Neural progenitor cell (in vitro differentiated cells): ENCODE data around the gene BBX.

Experiments
- EZH2 ChIP-seq: fragments of 200-600 bp; sonication (generic); IDR thresholded peaks from 2 replicates; pipeline ENCODE4 v1.6.1; 2017; ENCODE audit warnings: antibody characterized with exemption, mild to moderate bottlenecking, moderate library complexity
- EZH2phosphoT487 ChIP-seq: fragments of 200-600 bp; sonication (generic); IDR thresholded peaks from 2 replicates; pipeline ENCODE4 v1.6.1; 2017; ENCODE audit warnings: antibody characterized with exemption

GRCh38 chr3:107548601-107549000 lies 25.8 kb downstream of the BBX start:
- no peak for TF ChIP-seq EZH2
- TF ChIP-seq EZH2phosphoT487 = no peak
